Endothelial cell of umbilical vein (primary cell): ENCODE data around the gene E2F2. TPM values are rescaled to one million over a fixed set of nuclear protein-coding genes. Genes with fewer than 3 reads are reported as not detected.

Experiments used
- BruUV-seq: library from RNA; stranded (reverse); fragments of 400-500 nt; replicated peaks from 2 replicates; lab custom pipeline; 2021; lab: Mats Ljungman, UMichigan
- CTCF ChIA-PET: fragments of 300-600, 350-600 bp; sonication (Branson Sonifier 250); formaldehyde crosslinking; loops from one replicate; lab custom pipeline; 2021; ENCODE audit warnings: antibody characterized with exemption, inconsistent platforms; lab: Charles Lee
- POLR2A ChIA-PET: fragments of 300-600, 350-600 bp; sonication (Branson Sonifier 250); formaldehyde crosslinking; loops from one replicate; lab custom pipeline; 2021; ENCODE audit warnings: antibody characterized with exemption, inconsistent platforms; lab: Charles Lee
- DNase-seq: peaks from one replicate; pipeline ENCODE4 v3.0.0-alpha.2; 2011; ENCODE audit warnings: low read depth, low spot score
- FAIRE-seq: peaks from 2 replicates; lab custom pipeline; 2011; peaks lifted over from hg19 to GRCh38; lab: Jason Lieb, UNC
- H2AFZ ChIP-seq: 2 replicates; pipeline ENCODE4 v1.6.0; 2012; ENCODE audit warnings: low read depth, low read length, control low read depth, inconsistent platforms
- H3K27ac ChIP-seq: 2 replicates; pipeline ENCODE4 v1.5.1; 2011; ENCODE audit warnings: low read depth, mild to moderate bottlenecking, control low read depth, low read length, moderate library complexity; ENCODE audit not compliant: insufficient read depth
- H3K27me3 ChIP-seq, 2 experiments: 2 replicates each; pipeline versions ENCODE4 v1.6.0 to v1.6.1; 2011; ENCODE audit warnings: low read length in 2 of 2, mixed read lengths in 1 of 2; ENCODE audit not compliant: control insufficient read depth in 2 of 2, insufficient read depth in 2 of 2
- H3K36me3 ChIP-seq, 2 experiments: 2 replicates in 1 of 2; 3 replicates in 1 of 2; pipeline ENCODE4 v1.5.1; 2011; ENCODE audit warnings: low read length in 2 of 2, mild to moderate bottlenecking in 1 of 2, moderate library complexity in 1 of 2; ENCODE audit not compliant: control insufficient read depth in 2 of 2, insufficient read depth in 2 of 2; ENCODE audit errors: extremely low read depth in 1 of 2
- H3K4me1 ChIP-seq: 3 replicates; pipeline ENCODE4 v1.5.1; 2011; ENCODE audit warnings: mild to moderate bottlenecking, low read length; ENCODE audit not compliant: control insufficient read depth, insufficient read depth; ENCODE audit errors: extremely low read depth
- H3K4me2 ChIP-seq: 2 replicates; pipeline ENCODE4 v1.6.1; 2011; ENCODE audit warnings: low read length, control low read depth, mixed read lengths; ENCODE audit not compliant: insufficient read depth
- H3K4me3 ChIP-seq, 3 experiments: fragments of 200-600 bp in 1 of 3; sonication (generic), shearing (Covaris generic) in 1 of 3; replicated peaks in 1 of 3; 2 replicates each; pipeline ENCODE4 v1.5.1; 2011 to 2016; ENCODE audit warnings: control low read depth in 3 of 3, low read length in 3 of 3, mild to moderate bottlenecking in 2 of 3, inconsistent platforms in 1 of 3, low read depth in 1 of 3, moderate library complexity in 1 of 3; ENCODE audit not compliant: insufficient read depth in 1 of 3
- H3K79me2 ChIP-seq: 2 replicates; pipeline ENCODE4 v1.6.0; 2012; ENCODE audit warnings: low read length, inconsistent platforms; ENCODE audit not compliant: control insufficient read depth, insufficient read depth
- H3K9ac ChIP-seq: replicated peaks from 2 replicates; pipeline ENCODE3; 2011; ENCODE audit warnings: low read length, control low read depth; ENCODE audit not compliant: insufficient read depth; ENCODE audit errors: extremely low read depth
- H3K9me1 ChIP-seq: replicated peaks from 3 replicates; pipeline ENCODE4 v1.6.0; 2011; ENCODE audit warnings: mild to moderate bottlenecking, low read length; ENCODE audit not compliant: control insufficient read depth, insufficient read depth; ENCODE audit errors: extremely low read depth
- H3K9me3 ChIP-seq: replicated peaks from 2 replicates; pipeline ENCODE4 v1.5.1; 2012; ENCODE audit warnings: low read length, inconsistent platforms; ENCODE audit not compliant: control insufficient read depth, insufficient read depth
- H4K20me1 ChIP-seq: replicated peaks from 2 replicates; pipeline ENCODE3; 2011; ENCODE audit warnings: mild to moderate bottlenecking, low read length; ENCODE audit not compliant: control insufficient read depth, insufficient read depth; ENCODE audit errors: extremely low read depth
- EZH2 ChIP-seq: IDR thresholded peaks from 2 replicates; pipeline ENCODE4 v1.6.1; 2012; ENCODE audit warnings: borderline replicate concordance, low read depth, mild to moderate bottlenecking, moderate library complexity, low read length, inconsistent platforms; ENCODE audit not compliant: severe bottlenecking
- FOS ChIP-seq: IDR thresholded peaks from 2 replicates; pipeline ENCODE4 v1.6.1; 2011; ENCODE audit warnings: mild to moderate bottlenecking, low read length, moderate library complexity, borderline replicate concordance; ENCODE audit not compliant: insufficient read depth
- GATA2 ChIP-seq: IDR thresholded peaks from 2 replicates; pipeline ENCODE4 v1.7.0; 2011; ENCODE audit warnings: low read depth, mild to moderate bottlenecking, moderate library complexity, mixed read lengths, low read length; ENCODE audit not compliant: insufficient read length, insufficient read depth
- JUN ChIP-seq: IDR thresholded peaks from 2 replicates; pipeline ENCODE4 v1.6.1; 2011; ENCODE audit warnings: borderline replicate concordance, low read depth; ENCODE audit not compliant: insufficient read length, insufficient read depth
- MYC ChIP-seq: IDR thresholded peaks from one replicate; pipeline ENCODE4 v1.6.1; 2011; ENCODE audit warnings: mild to moderate bottlenecking, low read depth, low read length
- dilution Hi-C: fragments of 300-500 bp; cut with MboI; formaldehyde crosslinking; loops from one replicate; pipeline ENCODE4 v1.15.0; 2019; ENCODE audit warnings: low sequenced_read_pairs; ENCODE audit not compliant: extremely low pct_ligation_motif_present
- intact Hi-C: fragments of 100-400 bp; cut with micrococcal nuclease; formaldehyde crosslinking; loops from one replicate; pipeline ENCODE4 v1.10.0; 2022
- polyA plus RNA-seq, 4 experiments: library from polyadenylated mRNA; depleted of rRNA in 3 of 4; stranded (reverse) in 3 of 4; unstranded in 1 of 4; fragments of >200 nt; gene quantifications; 2 replicates each; pipeline versions ENCODE4 v1.2.1 to v1.2.3, GENCODE V29; 2011 to 2012; ENCODE audit warnings: missing spikeins in 1 of 4
- total RNA-seq: library from RNA; stranded (reverse); gene quantifications from 2 replicates; pipeline ENCODE4 v1.2.3, GENCODE V29; 2021
- TF ChIP-seq, protein P1 (sequence below), 2 donors: IDR thresholded peaks; 1 replicate in 1 of 2; 2 replicates in 1 of 2; pipeline ENCODE4 v1.5.1; 2011; ENCODE audit warnings: low read length in 2 of 2, mild to moderate bottlenecking in 2 of 2, moderate library complexity in 2 of 2, control low read depth in 1 of 2, inconsistent platforms in 1 of 2, low read depth in 1 of 2; ENCODE audit not compliant: insufficient read depth in 1 of 2; ENCODE audit errors: extremely low read depth in 1 of 2
- TF ChIP-seq, protein P2 (sequence below): IDR thresholded peaks from 2 replicates; pipeline ENCODE4 v1.6.1; 2011; ENCODE audit not compliant: insufficient read depth, insufficient read length

Gene E2F2
- total and polyA plus RNA-seq, 2 donors (not counting 3 experiments of a cell fraction or from before 2014, with no cell fraction given): 1.1 to 5.6 TPM

DNA sequence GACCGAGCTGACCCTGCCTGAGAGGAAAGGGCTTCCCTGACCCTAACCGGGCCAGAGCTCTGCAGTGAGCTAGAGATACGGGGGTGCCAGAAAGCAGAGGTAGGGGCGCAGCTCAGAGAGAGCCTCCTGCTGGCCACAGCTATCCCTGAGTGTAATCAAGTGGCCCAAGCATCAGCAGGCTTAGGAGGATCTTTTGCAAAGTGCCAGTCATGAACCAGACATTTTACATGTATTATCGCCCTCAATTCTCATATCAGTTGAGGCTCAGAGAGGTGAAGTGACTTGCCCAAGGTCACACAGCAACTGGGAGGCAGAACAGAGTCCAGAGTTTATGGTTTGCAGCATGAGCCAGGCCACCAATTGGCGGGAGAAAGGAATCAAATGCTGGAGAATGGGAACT, 35.3 kb upstream of the E2F2 start:
- ChIA-PET POLR2A (no interaction called here), CTCF (interaction anchor here (0.9 to 1.9 kb wide), 4 partner anchors 11 to 71 kb away, joined by 3 to 7 read pairs (median 4); no protein-coding TSS in a partner anchor)
- Histone ChIP-seq H3K27me3 (no peaks in the 10 kb centered on the region), H2AFZ (no peak overlapping the region), H3K36me3 (no peaks in the 10 kb centered on the region), H3K9ac (no peak overlapping the region), H3K4me3 (no peak overlapping the region), H3K4me2 (no peak overlapping the region), H3K9me3 (no peaks in the 10 kb centered on the region), H3K27ac (no peak overlapping the region), H4K20me1 (no peaks in the 10 kb centered on the region), H3K4me1 (peaks cover 20% of the 10 kb centered on the region), H3K9me1 (no peaks in the 10 kb centered on the region), H3K79me2 (no peaks in the 10 kb centered on the region)
- intact Hi-C loops: no loop called here
- no TSS peak for BruUV-seq
- dilution Hi-C loops: no loop called here
- TF ChIP-seq EZH2: no peak
- TF ChIP-seq, protein P1, sequence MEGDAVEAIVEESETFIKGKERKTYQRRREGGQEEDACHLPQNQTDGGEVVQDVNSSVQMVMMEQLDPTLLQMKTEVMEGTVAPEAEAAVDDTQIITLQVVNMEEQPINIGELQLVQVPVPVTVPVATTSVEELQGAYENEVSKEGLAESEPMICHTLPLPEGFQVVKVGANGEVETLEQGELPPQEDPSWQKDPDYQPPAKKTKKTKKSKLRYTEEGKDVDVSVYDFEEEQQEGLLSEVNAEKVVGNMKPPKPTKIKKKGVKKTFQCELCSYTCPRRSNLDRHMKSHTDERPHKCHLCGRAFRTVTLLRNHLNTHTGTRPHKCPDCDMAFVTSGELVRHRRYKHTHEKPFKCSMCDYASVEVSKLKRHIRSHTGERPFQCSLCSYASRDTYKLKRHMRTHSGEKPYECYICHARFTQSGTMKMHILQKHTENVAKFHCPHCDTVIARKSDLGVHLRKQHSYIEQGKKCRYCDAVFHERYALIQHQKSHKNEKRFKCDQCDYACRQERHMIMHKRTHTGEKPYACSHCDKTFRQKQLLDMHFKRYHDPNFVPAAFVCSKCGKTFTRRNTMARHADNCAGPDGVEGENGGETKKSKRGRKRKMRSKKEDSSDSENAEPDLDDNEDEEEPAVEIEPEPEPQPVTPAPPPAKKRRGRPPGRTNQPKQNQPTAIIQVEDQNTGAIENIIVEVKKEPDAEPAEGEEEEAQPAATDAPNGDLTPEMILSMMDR (IDR thresholded peaks at IDR 0.05; ENCODE audit: extremely low read depth in 1 of 2, insufficient read depth in 1 of 2, low read depth in 1 of 2, low read length in 2 of 2): peak; percentile 8 to 35
- DNase-seq (no peak), FAIRE-seq (no peak)

DNA sequence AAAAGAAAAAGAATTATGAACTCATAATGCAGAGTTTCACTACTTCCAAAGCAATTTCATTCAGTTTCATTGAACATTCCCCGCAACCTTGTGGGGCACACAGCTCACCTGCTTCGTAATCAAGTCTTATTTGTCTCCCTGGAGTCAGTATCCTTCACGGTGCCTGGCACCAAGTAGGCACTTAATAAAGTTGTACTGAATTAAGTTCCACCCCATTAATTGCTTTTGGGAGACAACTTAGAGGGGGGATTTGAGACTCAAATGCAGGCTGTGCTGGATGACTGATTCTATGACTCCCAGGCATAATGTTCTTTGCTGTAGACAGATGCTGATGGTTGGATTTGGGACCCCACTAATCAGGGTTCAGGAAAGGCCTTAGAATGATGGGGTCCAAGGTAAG, 34.7 kb upstream of the E2F2 start:
- H4K20me1 ChIP-seq: no peaks in the 10 kb centered on the region
- ChIA-PET POLR2A (no interaction called here), CTCF (interaction anchor here (0.9 to 1.9 kb wide), 4 partner anchors 10 to 72 kb away, joined by 3 to 7 read pairs (median 4); no protein-coding TSS in a partner anchor)
- H3K4me3 ChIP-seq: no peak overlapping the region
- no TSS peak for BruUV-seq
- no peak overlapping the region for H3K4me2 ChIP-seq
- no peaks in the 10 kb centered on the region for H3K27me3 ChIP-seq
- H3K4me1 ChIP-seq: peaks cover 26% of the 10 kb centered on the region
- no peaks in the 10 kb centered on the region for H3K36me3 ChIP-seq
- H3K9me1 ChIP-seq: no peaks in the 10 kb centered on the region
- no peak overlapping the region for H3K27ac ChIP-seq
- TF ChIP-seq, protein P1 (IDR thresholded peaks at IDR 0.05; ENCODE audit: extremely low read depth in 1 of 2, insufficient read depth in 1 of 2, low read depth in 1 of 2, low read length in 2 of 2): no peak
- TF ChIP-seq MYC: no peak
- no peak for TF ChIP-seq GATA2
- TF ChIP-seq, protein P2, sequence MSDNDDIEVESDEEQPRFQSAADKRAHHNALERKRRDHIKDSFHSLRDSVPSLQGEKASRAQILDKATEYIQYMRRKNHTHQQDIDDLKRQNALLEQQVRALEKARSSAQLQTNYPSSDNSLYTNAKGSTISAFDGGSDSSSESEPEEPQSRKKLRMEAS: no peak
- no peak for TF ChIP-seq EZH2
- no peak for TF ChIP-seq FOS
- TF ChIP-seq JUN: no peak
- no peak overlapping the region for H2AFZ ChIP-seq
- FAIRE-seq (no peak), DNase-seq (no peak)
- H3K9ac ChIP-seq: no peak overlapping the region
- H3K9me3 ChIP-seq: no peaks in the 10 kb centered on the region
- H3K79me2 ChIP-seq: no peaks in the 10 kb centered on the region
- intact Hi-C loops: no loop called here
- dilution Hi-C loops: no loop called here
